Activated CD4-positive, CD25-positive, alpha-beta regulatory T cell treated with anti-CD3 and anti-CD28 coated beads, Interleukin-2, amount 50 U/mL, for 24 hours (primary cell): ENCODE data around the gene KCNE1.
A peak's percentile ranks its signal among the peaks of the same experiment; 100 is the strongest.

ENCODE experiments used
- ATAC-seq, 2 donors: fragments of 150-1000 bp; cut with Tn5 transposase; one replicate each; pipeline ENCODE4 v1.10.0; 2021; ENCODE audit warnings: mild to moderate bottlenecking in 1 of 2, moderate library complexity in 1 of 2

Gene KCNE1

DNA sequence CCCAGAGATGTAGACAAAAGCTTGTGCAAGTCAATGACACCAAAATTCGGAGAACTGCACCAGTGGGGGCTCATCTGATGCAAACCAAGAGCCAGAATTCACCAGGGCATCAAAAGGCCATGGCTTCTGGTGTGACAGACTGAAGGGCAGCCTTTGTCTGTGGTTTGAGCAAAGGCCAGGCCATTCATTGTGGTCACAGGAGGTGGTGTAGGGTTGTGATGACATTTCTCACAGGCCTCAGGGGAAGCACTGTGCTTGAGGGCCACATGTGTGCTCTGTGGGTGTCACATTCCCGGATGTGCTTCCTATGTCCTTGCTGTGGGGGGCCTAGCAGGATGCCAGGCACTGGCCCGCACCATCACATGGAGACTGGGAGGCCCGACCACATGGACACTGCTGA lies 22.5 kb upstream of the KCNE1 start:
- no peak for ATAC-seq

DNA sequence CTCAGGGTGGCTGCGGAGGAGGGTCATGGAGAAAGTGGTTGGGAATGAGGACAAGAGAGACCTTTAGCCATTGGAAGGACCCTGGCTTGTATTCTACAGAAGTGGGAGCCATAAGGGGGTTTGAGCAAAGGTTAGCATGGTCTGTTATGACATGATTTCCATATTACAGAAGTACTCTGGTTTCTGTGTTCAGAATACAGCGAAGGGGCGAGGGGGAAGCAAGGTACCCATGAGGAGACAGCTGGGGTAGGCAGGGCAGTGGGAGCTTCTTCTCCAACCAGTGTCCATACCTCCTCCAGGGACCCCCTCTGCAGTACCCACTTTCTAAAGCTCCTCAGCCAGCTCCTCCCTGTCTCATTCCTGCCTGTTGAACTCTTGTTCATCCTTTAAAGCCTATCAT lies 21.9 kb upstream of the KCNE1 start:
- no peak for ATAC-seq

GRCh38 chr21:34531399-34531798 lies 19.4 kb upstream of the KCNE1 start:
- no peak for ATAC-seq

- no peak for ATAC-seq
These were observed 18.3 kb upstream of the KCNE1 start for GRCh38 chr21:34530261-34530660.

- no peak for ATAC-seq
These were observed 16.1 kb upstream of the KCNE1 start for GRCh38 chr21:34528131-34528561.

- ATAC-seq, result peak; percentile 74 to 75
These were observed 14.7 kb upstream of the KCNE1 start for GRCh38 chr21:34526618-34527290.

GRCh38 chr21:34526241-34526617 lies 14.2 kb upstream of the KCNE1 start:
- ATAC-seq, result no peak

DNA sequence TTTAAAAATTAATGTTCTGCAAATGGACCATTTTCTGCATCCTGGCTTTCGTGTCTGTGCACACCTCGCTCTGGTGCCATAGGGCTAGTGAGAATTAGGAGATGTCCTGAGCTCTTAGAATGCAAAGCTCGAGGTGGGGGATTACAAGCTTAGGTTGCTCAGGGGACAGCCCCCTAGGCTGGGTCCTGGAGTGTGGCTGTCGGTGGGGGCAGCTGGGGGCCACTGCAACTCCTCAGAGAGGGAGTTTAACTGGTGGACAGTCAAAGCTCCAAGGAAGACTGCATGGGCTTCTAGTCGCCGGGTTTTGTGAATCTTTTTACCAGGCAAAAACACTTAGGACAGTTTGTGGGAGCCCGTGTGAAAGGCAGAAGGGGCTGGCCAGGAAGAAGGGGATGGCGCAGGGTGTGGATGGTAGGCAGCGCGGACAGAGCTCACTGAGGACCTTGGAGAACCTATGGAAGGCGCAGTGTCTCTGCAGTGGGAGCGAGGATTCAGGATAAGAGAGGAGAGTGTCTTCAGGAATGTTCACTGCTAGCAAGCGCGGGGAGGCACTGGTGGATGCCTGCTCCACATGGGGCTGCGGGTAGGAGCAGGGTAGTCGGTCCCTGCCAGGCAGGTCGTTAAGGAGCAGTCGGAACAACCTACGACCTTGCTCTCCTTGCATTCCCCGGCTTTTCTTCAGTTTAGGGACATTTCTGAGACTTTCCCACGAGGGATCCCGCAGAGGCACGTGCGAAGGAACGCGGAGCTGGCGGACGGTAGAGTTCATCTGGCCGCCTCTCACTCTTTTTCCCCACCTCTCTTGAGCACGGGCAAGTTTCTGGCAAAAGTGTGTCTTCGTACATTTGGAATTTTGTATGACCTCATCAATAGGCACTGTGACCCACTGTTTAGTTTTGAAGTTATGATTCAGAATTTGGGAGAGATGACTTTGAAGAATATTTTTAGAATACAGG lies 12.9 kb upstream of the KCNE1 start:
- ATAC-seq, result no peak

DNA sequence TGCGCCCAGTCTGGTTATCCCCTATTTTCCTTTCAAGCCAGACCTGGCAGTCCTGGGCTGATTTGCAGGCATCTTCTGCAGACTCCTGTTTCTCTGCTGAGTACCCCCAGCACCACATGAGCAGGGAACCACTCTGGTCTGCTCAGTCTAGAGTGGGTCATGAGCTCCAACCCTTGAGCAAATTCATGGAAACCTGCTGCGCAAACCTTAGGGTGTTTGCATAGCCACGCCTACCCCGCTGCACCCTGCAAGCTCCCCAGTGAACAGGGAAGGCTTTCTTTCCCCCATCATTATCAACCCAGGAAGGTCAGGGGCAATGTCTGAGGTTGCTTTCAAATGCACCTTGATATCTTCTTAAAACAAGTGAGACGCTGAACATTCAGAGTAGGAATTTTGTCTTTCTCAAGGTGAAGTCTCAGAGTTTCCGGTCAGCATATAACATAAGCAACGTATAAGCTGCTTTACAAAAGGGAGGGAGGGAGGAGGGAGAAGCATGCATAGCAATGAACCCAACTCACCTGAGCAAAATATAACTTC lies 11.1 kb upstream of the KCNE1 start:
- ATAC-seq, result no peak

GRCh38 chr21:34522284-34522683 lies 10.3 kb upstream of the KCNE1 start:
- no peak for ATAC-seq

DNA sequence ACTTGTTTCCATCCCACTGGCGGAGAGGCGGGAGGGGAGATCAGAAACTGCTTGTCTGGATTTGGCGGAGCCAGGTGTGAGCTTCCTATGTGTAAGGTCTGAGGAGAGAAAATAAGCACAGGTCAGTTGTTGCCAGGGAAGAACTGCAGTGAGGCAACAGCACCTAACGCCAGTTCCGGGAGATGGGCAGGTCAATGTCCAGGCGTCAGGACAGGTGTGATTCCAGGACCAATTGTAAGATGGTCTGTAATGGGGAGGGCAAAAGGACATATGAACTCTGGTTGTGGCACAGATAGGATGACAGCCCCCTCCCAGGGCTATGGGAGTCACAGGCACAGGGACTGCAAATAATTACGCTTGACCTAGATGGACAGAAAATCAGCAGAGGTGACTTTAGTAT lies 9.6 kb upstream of the KCNE1 start:
- no peak for ATAC-seq

- no peak for ATAC-seq
These were observed 8.9 kb upstream of the KCNE1 start for GRCh38 chr21:34520764-34521508.

GRCh38 chr21:34520281-34520680 lies 8.3 kb upstream of the KCNE1 start:
- ATAC-seq, result no peak

GRCh38 chr21:34519694-34520093 lies 7.7 kb upstream of the KCNE1 start:
- no peak for ATAC-seq

DNA sequence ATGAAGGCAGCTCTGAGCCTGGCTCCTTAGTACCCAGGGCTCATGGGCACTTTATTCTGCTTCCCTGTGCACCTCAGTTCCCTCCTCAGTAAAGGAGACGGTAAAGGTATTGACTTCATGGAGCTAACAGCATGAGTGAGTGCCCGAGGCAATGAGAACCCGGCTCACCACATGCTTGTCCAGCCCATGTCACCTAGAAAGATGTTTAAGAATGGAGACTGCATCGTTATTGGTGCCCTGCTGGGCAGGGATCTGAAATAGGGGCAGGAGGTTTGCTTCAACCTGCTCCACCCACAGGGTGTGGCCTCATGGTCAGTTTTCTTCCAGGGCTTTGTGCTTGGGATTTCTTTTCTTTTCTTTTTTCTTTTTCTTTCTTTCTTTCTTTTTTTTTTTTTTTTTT lies 7.0 kb upstream of the KCNE1 start:
- ATAC-seq, result no peak

- no peak for ATAC-seq
These were observed 6.3 kb upstream of the KCNE1 start for GRCh38 chr21:34518301-34518700.

DNA sequence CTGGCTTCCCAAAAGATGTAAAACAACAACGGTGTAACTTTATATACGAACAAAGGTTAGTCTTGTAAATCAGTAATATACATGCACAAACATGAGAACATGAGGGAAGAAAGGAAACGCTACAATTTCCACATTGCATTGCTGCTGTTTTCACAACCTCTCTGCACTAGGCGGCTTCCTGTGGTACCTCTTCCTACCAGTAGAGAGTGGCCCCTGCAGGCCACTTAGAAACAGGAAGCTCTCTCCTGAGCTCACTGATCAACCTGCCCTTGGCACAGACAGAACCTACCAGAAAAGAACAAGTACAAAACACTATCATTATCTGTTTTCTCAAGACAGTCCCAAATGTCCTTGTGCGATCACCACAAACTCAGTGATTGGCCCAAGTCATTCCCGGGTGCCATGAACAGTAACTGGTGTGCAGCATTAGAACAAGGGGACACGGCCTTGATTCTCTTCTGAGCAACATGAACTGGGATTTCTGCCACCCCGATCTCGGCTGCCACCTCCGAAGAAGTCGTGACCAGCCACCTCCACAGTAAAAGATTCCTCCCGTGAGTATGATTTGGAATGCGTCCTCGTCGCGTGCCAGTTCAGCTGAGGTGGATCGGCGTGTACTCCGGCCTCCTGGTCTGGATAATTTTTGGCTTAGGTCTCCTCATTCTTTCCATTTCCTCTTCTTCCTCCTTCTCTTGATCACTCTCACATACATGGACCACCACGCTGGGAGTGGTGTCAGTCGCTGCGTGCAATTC lies 5.7 kb upstream of the KCNE1 start:
- ATAC-seq, result peak in 1 of 2 donors; percentile 41

GRCh38 chr21:34517039-34517438 lies 5.0 kb upstream of the KCNE1 start:
- no peak for ATAC-seq

DNA sequence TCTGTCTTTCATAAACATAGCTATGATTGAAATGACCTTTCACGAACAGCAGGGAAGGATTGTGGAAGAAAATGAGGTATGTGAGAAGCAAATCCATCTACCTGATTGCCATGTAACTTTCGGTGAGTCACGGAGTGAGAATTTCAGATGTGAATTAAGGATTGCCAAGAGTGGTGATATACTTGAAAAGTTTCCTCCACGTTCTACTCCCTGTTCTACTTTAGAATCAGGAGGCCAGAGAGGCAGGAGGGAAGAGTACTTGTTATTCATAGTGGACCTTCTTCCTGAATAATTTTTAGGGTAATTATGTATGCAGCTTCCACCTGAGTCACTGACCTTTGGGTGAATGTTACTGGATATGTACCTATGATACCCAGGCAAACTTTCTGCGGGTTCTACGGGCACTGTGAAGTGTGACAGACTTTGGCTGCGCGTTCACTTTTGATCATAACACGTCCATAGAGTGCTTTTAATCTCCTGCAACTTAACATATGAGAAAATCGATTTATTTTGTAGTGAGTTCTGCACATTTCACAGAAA lies 2.6 kb upstream of the KCNE1 start:
- ATAC-seq, result no peak

- ATAC-seq, result no peak
These were observed 1.2 kb upstream of the KCNE1 start for GRCh38 chr21:34513129-34513675.

DNA sequence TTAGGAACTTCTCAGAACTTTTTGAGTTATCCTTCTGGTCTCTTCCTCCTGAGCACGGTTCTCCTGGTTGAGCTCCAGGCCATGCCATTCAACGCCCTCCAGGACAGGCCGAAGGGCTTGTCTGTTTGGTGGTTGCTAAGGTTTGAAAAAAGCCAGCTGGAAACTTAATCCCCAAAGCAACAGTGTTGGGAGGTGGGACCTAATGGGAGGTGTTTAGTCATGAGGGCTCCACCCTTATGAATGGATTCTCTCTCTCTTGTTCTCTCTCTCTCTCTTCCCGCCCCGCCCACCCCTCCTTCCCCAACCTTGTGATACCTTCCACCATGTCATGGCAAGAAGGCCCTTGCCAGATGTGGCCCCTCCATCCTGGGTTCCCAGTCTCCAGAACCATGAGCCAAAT lies 829 bp downstream of the KCNE1 start:
- no peak for ATAC-seq
